Stimulated activated CD8-positive, alpha-beta memory T cell treated with anti-CD3 and anti-CD28 coated beads, Interleukin-15, amount 100 ng/mL, for 48 hours (primary cell): ENCODE results near the gene PLCH1.

ENCODE experiments used
- DNase-seq, 2 donors: peaks; one replicate each; pipeline ENCODE4 v3.0.0-alpha.2; 2020; ENCODE audit warnings: low read depth in 2 of 2

Gene PLCH1

DNA sequence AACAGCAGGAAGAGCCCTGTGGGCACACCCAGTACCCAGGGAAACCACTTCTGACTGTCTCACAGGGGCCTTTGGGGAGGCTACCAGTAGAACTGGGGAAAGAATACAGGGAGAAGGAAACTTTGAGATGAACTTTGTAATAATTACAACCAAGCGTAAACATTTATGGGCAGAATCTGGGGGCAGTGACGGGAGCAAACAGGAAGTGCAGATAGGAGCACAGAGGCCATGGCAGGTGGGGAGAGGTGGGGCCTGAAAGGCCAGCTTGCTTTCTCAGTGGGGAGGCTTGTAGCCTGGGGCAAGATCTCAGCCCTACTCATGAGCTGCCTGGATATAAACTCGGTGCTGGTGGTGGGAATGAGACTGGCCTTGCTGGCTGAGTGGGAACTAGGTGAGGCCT, 209.8 kb downstream of the PLCH1 start:
- no peak for DNase-seq

- DNase-seq, result no peak
Observed at GRCh38 chr3:155528579-155528978, 216.3 kb downstream of the PLCH1 start.

DNA sequence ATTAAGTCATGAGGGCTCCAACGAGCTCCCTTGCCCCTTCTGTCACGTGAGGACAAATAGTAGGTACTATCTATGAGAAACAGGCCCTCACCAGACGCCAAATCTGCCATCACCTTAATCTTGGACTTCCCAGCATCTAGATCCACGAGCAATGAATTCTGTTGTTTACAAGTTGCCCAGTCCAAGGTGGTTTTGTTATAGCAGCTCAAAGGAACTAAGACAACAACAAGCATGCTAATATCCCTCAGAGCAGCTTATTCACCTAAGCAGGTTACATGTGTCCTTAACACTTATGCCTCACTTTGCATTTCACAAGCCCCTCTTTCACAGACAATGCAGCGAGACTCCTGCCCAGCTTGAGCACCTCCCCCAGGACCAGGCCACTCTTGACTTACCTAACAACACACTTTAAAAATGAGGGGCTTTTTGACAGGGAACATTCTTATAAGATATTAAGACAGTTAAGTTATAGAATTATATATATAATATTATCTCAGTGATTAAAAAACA, 219.5 kb downstream of the PLCH1 start:
- DNase-seq, result no peak

- no peak for DNase-seq
Observed at GRCh38 chr3:155520463-155520862, 224.4 kb downstream of the PLCH1 start.

- no peak for DNase-seq
Observed at GRCh38 chr3:155519078-155519477, 225.8 kb downstream of the PLCH1 start.

GRCh38 chr3:155517903-155518302, 227.0 kb downstream of the PLCH1 start:
- DNase-seq, result no peak

GRCh38 chr3:155516439-155516838, 228.4 kb downstream of the PLCH1 start:
- no peak for DNase-seq

DNA sequence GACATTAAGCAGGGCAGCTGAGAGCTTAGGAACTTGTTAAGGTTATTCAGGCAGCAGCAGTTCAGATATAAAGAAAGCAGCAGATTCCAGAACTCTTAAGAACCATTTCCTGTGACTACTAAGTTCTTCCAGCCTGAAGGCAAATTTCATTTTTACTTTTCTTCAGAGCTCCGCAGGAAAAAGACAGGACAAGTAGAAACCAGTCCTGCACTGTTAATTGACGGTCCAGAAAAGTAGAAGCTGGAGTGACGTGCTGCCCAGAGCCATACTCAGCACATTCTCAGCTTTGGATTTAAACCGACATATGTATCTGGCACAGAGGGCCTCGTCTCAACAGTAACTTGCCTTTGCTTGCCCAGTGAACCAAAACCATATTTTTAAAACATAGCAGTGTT, 232.0 kb downstream of the PLCH1 start:
- DNase-seq, result no peak

DNA sequence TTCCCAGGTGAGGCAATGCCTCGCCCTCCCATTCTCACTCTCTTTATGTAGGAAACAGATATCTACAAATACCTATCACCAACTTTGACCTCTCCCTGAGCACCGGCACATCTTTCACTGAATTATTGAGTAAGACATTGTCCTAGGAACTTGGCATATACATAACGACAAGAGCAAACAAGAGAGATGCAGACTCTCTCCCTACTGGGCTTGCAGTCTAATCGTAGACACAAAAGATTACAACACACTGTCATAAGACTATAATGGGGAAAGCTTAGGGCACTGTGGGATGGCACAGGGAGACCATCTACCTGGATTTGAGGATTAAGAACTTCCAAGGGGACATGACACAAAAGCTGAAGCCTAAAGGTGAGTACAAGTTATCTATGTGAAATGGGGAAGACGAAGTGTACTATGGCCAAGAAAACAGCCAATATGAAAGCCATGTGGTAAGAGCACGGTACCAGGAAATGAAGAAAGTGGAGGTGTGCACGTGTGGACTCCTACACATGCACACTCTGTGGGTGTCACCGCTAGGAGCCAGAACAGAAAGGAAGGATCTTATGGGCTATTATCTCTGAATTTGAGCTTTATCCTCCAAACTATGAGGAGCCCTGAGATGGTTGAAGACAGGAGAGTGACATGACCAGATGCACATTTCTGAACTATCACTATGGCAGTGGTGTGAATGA, 232.6 kb downstream of the PLCH1 start:
- no peak for DNase-seq

DNA sequence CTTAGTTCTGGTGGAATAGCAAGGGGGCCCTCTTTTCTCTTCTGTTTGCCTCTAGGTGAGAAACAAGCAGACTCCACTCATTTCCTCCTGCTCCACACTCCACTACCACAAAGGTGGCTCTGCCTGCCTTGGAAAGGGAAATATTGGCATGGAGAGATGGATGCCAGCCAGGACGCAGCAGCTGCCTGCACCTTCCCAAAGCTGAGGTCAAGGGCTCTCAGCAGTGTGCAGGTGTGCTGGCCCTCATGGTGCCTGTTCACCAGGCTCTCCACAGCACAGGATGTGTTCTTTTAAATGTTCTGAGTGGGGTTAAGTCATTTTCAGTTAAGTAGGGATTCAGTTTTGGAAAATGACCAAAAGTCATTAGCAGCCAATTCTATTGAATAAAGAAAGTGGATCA, 240.2 kb downstream of the PLCH1 start:
- DNase-seq, result no peak

GRCh38 chr3:155502630-155503029, 242.2 kb downstream of the PLCH1 start:
- no peak for DNase-seq

DNA sequence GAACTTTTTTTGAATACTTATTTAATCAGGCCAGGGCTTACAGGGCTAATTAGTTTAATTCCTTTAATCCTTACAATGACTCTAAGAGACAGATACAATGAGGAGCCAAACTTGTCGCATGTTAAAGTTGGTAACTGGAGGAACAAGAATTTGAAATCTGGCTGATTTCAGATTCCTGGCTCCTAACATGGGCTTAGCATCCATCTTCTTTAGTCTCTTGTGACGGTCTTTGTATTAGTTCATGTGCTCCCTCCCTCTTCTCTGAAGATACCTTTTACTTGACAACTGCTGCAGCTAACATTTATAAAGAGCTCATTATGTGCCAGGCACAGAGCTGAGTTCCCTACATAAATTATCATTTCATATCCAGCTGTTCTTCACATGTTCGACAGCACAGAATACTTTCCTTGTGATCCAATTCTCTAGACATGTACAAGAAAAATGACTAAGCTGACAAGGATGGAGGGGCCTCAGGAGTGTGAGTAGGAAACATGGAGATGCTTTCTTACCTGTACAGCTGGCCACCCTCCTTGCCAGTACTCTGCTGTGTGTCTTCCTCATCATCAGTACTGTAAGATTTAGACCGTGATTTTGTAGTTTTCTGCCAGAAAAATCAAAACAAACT, 244.6 kb downstream of the PLCH1 start:
- DNase-seq, result no peak

DNA sequence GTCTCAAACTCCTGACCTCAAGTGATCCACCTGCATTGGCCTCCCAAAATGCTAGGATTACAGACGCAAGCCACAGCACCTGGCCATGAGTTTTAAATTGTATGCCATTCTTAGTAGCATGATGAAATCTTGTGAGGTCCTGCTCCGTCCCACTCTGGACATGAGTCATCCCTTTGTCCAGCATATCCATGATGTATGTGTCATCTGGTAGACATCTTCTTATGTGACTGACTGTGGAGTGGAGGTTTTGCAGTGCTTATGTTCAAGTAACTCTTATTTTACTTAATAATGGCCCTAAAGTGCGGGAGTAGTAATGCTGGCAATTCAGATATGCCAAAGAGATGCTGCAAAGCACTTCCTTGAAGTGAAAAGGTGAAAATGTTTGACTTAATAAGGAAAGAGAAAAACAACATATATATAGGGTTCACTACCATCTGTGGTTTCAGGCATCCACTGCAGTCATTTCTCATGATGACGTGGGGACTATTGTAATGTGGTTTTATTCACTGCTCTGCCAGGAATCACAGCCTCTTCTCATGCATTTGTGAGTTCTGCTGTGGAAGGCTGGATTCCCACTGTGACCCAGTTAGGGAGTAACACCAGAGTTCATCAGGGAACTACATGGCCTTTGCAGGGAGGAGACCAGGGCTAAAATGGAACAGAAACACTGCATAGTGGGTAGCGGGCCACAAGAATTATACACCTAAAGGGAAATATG, 246.8 kb downstream of the PLCH1 start:
- no peak for DNase-seq

DNA sequence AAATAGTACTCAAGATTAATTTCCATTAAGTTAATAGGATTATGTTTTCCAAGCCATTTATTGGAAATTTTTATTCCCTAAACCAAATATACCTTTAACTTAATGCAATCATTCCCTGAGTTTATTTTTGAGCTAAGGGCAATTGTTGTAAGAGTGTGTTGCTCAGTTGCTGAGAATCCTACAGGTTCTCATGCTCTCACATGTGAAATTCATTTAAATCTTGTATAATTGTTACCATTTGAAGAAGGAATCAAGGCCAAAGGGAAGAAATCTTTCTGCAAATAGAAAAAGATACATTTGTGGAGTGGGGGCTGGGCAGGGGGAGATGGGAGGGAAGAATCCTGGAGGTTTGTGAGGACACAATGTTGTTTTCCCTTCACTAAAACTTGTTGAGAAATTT, 248.7 kb downstream of the PLCH1 start:
- DNase-seq, result no peak

- DNase-seq, result no peak
Observed at GRCh38 chr3:155495387-155495786, 249.5 kb downstream of the PLCH1 start.

- DNase-seq, result no peak
Observed at GRCh38 chr3:155494332-155494731, 250.5 kb downstream of the PLCH1 start.

DNA sequence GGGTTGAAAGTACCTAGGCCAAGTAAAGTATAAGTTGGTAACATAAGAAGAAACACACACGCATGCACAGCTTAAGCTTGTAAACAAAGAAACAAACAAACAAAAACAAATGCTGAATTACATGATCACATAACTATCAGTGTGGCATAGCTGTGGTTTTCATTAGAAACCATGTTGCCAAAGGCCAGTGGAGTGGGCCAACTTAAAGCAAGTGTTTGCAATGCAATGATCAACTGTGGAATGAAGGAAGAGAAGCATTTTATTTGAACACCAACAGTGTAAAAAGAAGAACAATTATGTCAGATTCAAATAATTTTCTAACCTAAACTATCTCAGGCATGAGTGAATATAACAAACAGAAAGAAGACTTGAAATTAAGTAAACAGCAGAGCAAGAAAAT, 252.0 kb downstream of the PLCH1 start:
- no peak for DNase-seq

GRCh38 chr3:155491696-155492095, 253.2 kb downstream of the PLCH1 start:
- DNase-seq, result no peak

GRCh38 chr3:155488671-155489070, 256.2 kb downstream of the PLCH1 start:
- no peak for DNase-seq

- DNase-seq, result no peak
Observed at GRCh38 chr3:155485897-155486296, 259.0 kb downstream of the PLCH1 start.

DNA sequence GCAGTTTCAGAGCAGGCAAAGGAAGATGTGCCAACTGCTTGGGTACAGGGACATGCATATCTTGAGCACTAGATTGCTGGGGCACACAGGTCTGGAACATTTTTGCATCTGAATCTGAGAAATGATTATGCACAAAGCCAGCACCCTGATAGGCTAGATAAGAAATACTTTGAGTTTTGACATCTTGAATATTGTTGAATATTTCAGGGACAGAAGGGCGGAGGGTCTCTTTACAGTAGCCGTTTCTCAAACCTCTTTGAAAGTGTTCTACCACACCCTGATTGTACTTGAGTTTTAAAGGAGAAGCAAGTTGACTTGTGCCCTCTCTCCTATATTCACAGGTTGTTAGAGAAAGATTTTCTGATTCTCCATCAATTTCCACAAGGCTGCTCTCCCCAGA, 263.3 kb downstream of the PLCH1 start:
- no peak for DNase-seq

- DNase-seq, result no peak
Observed at GRCh38 chr3:155481089-155481488, 263.8 kb downstream of the PLCH1 start.

DNA sequence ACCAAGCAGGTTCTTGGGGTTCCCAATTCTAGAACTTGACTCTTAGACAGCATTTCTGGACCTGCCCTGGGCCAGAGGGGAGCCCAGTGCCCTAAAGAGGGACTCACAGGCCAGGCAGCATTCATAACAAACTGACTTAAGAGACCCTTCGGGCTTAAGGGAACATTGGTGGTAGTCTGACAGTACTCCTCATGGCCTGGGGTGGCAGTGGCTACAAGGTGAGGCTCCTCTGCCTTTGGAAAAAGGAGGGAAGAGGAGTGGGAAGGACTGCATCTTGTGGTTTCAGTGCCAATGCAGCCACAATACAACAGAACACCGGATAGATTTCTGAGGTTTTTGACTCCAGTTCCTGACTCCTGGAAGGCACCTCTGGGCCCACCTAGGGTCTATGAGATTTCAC, 279.2 kb downstream of the PLCH1 start:
- no peak for DNase-seq
